MM.1S (cell line): ENCODE results near the gene PPP1R12C.

Experiments used
- DNase-seq: peaks from one replicate; pipeline ENCODE4 v3.0.0-alpha.2; 2015
- H2AFZ ChIP-seq: fragments of 300-600 bp; sonication (generic); 2 replicates; pipeline ENCODE4 v1.6.0; 2016; ENCODE audit warnings: antibody characterized with exemption, low read length
- H3F3A ChIP-seq: fragments of 300-600 bp; sonication (generic); 2 replicates; pipeline ENCODE4 v1.6.1; 2016; ENCODE audit warnings: mild to moderate bottlenecking, antibody characterized with exemption, low read length, moderate library complexity, mixed read lengths; ENCODE audit not compliant: insufficient read depth
- H3K27ac ChIP-seq: fragments of 300-600 bp; sonication (generic); 2 replicates; pipeline ENCODE4 v1.5.1; 2016; ENCODE audit warnings: mild to moderate bottlenecking, low read length
- H3K27me3 ChIP-seq: fragments of 300-600 bp; sonication (generic); replicated peaks from 2 replicates; pipeline ENCODE4 v1.6.0; 2016; ENCODE audit warnings: low read length; ENCODE audit not compliant: insufficient read depth
- H3K36me3 ChIP-seq: fragments of 300-600 bp; sonication (generic); replicated peaks from 2 replicates; pipeline ENCODE4 v1.6.1; 2016; ENCODE audit warnings: mild to moderate bottlenecking, low read length, mixed read lengths; ENCODE audit not compliant: insufficient read depth
- H3K4me1 ChIP-seq: fragments of 300-600 bp; sonication (generic); 2 replicates; pipeline ENCODE4 v1.6.1; 2016; ENCODE audit warnings: low read length, mixed read lengths
- H3K4me2 ChIP-seq: fragments of 300-600 bp; sonication (generic); 2 replicates; pipeline ENCODE4 v1.6.0; 2016; ENCODE audit warnings: low read depth, low read length
- H3K4me3 ChIP-seq: fragments of 300-600 bp; sonication (generic); 2 replicates; pipeline ENCODE4 v1.5.1; 2016; ENCODE audit warnings: low read length, mixed read lengths
- H3K79me2 ChIP-seq: fragments of 300-600 bp; sonication (generic); 2 replicates; pipeline ENCODE4 v1.6.1; 2016; ENCODE audit warnings: mixed run types, low read length, mixed read lengths
- H3K9ac ChIP-seq: fragments of 300-600 bp; sonication (generic); 2 replicates; pipeline ENCODE4 v1.6.1; 2016; ENCODE audit warnings: low read length, mixed read lengths
- H3K9me2 ChIP-seq: fragments of 300-600 bp; sonication (generic); replicated peaks from 2 replicates; pipeline ENCODE4 v1.6.1; 2016; ENCODE audit warnings: mild to moderate bottlenecking, low read length, mixed read lengths; ENCODE audit not compliant: insufficient read depth
- H3K9me3 ChIP-seq: fragments of 300-600 bp; sonication (generic); replicated peaks from 2 replicates; pipeline ENCODE4 v1.6.1; 2016; ENCODE audit warnings: mild to moderate bottlenecking, low read length, mixed read lengths; ENCODE audit not compliant: insufficient read depth
- H4K20me1 ChIP-seq: fragments of 300-600 bp; sonication (generic); 2 replicates; pipeline ENCODE4 v1.6.1; 2016; ENCODE audit warnings: mild to moderate bottlenecking, low read length, moderate library complexity, mixed read lengths; ENCODE audit not compliant: insufficient read depth
- CTCF ChIP-seq: fragments of 300-600 bp; sonication (generic); IDR thresholded peaks from 2 replicates; pipeline ENCODE4 v1.5.1; 2016; ENCODE audit warnings: antibody characterized with exemption, low read length, mixed read lengths
- EZH2 ChIP-seq: fragments of 300-600 bp; sonication (generic); optimal IDR thresholded peaks from 2 replicates; pipeline ENCODE3; 2017; ENCODE audit warnings: low read depth, mild to moderate bottlenecking, antibody characterized with exemption, low read length, mixed read lengths
- EZH2phosphoT487 ChIP-seq: fragments of 300-600 bp; sonication (generic); IDR thresholded peaks from 2 replicates; pipeline ENCODE4 v1.6.1; 2018; ENCODE audit warnings: antibody characterized with exemption, low read length

Gene PPP1R12C

GRCh38 chr19:55105237-55105636 is 12.2 kb downstream of the PPP1R12C start:
- Histone ChIP-seq H4K20me1 (no peaks in the 10 kb centered on the region), H3K4me1 (no peaks in the 10 kb centered on the region), H2AFZ (no peak overlapping the region), H3K9me2 (no peaks in the 10 kb centered on the region), H3F3A (no peaks in the 10 kb centered on the region), H3K9ac (no peak overlapping the region), H3K4me2 (no peak overlapping the region), H3K27ac (no peak overlapping the region), H3K36me3 (peaks cover 4% of the 10 kb centered on the region; the same call in 1 of the 2 replicates), H3K9me3 (no peaks in the 10 kb centered on the region), H3K4me3 (no peak overlapping the region), H3K79me2 (peaks cover 5% of the 10 kb centered on the region; the same call in 1 of the 2 replicates), H3K27me3 (no peaks in the 10 kb centered on the region)
- no peak for DNase-seq
- no peak for TF ChIP-seq EZH2phosphoT487
- TF ChIP-seq EZH2, result no peak
- TF ChIP-seq CTCF, result no peak

GRCh38 chr19:55103190-55103589 is 14.2 kb downstream of the PPP1R12C start:
- Histone ChIP-seq H3K36me3 (peaks cover 4% of the 10 kb centered on the region; the same call in 1 of the 2 replicates), H3K79me2 (0 out of 2 replicates have a peak, but pooled peaks cover 5% of the 10 kb centered on the region), H3K4me2 (no peak overlapping the region), H4K20me1 (no peaks in the 10 kb centered on the region), H3K9ac (no peak overlapping the region), H3K4me1 (no peaks in the 10 kb centered on the region), H3K27ac (no peak overlapping the region), H3K4me3 (no peak overlapping the region), H3K27me3 (no peaks in the 10 kb centered on the region), H3F3A (no peaks in the 10 kb centered on the region), H2AFZ (no peak overlapping the region), H3K9me3 (no peaks in the 10 kb centered on the region), H3K9me2 (no peaks in the 10 kb centered on the region)
- DNase-seq, result no peak
- TF ChIP-seq CTCF (no peak), EZH2 (no peak), EZH2phosphoT487 (no peak)

- DNase-seq, result no peak
- H3K4me2 ChIP-seq, result no peak overlapping the region
- no peaks in the 10 kb centered on the region for H3K4me1 ChIP-seq
These were observed 16.2 kb downstream of the PPP1R12C start for GRCh38 chr19:55101261-55101660.

More at GRCh38 chr19:55101261-55101660, 16.2 kb downstream of the PPP1R12C start:
- H3F3A ChIP-seq, result no peaks in the 10 kb centered on the region
- H3K9me3 ChIP-seq, result no peaks in the 10 kb centered on the region
- H3K9me2 ChIP-seq, result no peaks in the 10 kb centered on the region
- H3K9ac ChIP-seq, result no peak overlapping the region
- H4K20me1 ChIP-seq, result no peaks in the 10 kb centered on the region
- H3K36me3 ChIP-seq, result peaks cover 4% of the 10 kb centered on the region; the same call in 1 of the 2 replicates
- H3K27ac ChIP-seq, result no peak overlapping the region
- 0 out of 2 replicates have a peak, but pooled peaks cover 3% of the 10 kb centered on the region for H3K79me2 ChIP-seq
- no peak for TF ChIP-seq EZH2phosphoT487
- TF ChIP-seq EZH2, result no peak
- TF ChIP-seq CTCF, result no peak
- H3K4me3 ChIP-seq, result no peak overlapping the region
- H2AFZ ChIP-seq, result no peak overlapping the region
- no peaks in the 10 kb centered on the region for H3K27me3 ChIP-seq
